WERI-Rb-1 (cell line): ENCODE measurements around the gene MSLN.
A peak's percentile ranks its signal among the peaks of the same experiment; 100 is the strongest.

Experiments used
- DNase-seq: peaks from one replicate; pipeline ENCODE4 v3.0.0-alpha.2; 2020
- H3K27ac ChIP-seq: fragments of 250-450 bp; sonication (Bioruptor Pico); 2 replicates; pipeline ENCODE4 v1.5.1; 2020; ENCODE audit warnings: mild to moderate bottlenecking, moderate library complexity
- H3K27me3 ChIP-seq: fragments of 250-450 bp; sonication (Bioruptor Pico); 2 replicates; pipeline ENCODE4 v1.5.1; 2021; ENCODE audit warnings: mild to moderate bottlenecking, low read depth, moderate library complexity; ENCODE audit not compliant: insufficient read depth, severe bottlenecking
- H3K36me3 ChIP-seq: fragments of 250-450 bp; sonication (Bioruptor Pico); 2 replicates; pipeline ENCODE4 v1.5.1; 2020; ENCODE audit warnings: mild to moderate bottlenecking, moderate library complexity
- H3K4me3 ChIP-seq: 2 replicates; pipeline ENCODE4 v1.5.1; 2011; ENCODE audit warnings: low read depth, mild to moderate bottlenecking, control low read depth, low read length
- H3K9me3 ChIP-seq: fragments of 250-450 bp; sonication (Bioruptor Pico); 2 replicates; pipeline ENCODE4 v1.5.1; 2021; ENCODE audit warnings: mild to moderate bottlenecking, moderate library complexity; ENCODE audit not compliant: severe bottlenecking
- CTCF ChIP-seq: IDR thresholded peaks from 2 replicates; pipeline ENCODE4 v1.5.1; 2011; ENCODE audit warnings: low read depth, mild to moderate bottlenecking, control low read depth, inconsistent platforms, low read length

MSLN gene

DNA sequence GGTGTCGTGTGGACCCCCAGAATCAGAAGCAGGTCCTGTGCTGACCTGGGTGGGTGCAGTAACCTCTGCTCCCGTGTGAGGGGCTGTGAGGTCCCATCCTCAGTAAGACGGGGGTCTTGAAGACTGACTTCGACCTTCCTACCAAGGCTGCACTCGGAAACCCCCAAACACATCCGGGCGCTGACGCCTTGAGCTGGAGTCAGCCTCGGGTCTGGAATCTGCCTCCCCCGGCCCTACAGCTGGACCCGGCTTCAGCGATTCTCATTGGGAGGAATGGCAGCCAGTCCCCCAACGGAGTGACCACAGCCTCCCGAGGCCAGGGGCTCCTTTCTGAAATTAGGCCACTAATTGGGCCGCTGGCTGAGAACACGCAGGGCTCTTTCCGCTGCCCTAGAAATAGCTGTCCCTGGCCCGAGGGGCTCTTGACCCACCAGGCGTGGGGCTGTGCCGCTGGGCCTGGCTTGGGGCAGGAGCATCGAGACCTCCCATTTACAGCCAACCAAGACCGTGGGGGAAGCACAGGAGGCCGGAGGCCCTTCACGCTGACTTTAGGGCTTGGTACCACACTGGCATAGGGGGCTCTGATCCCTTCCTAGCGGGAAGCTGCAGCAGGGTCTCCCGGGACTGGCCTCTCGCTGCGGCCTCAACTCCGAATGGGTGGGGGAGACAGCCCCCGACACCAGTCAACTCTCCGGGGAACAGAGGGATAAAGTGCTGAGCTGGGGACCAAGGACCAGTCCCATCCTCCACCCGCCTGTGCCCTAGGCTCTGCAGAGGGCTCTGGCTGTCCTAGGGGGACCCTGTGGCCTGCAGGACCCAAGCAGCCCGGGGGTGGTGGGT is 42.6 kb downstream of the MSLN start:
- Histone ChIP-seq H3K9me3 (no peaks in the 10 kb centered on the region), H3K4me3 (no peak overlapping the region), H3K27ac (no peak overlapping the region), H3K36me3 (0 out of 2 replicates have a peak, but pooled peaks cover 2% of the 10 kb centered on the region), H3K27me3 (no peaks in the 10 kb centered on the region)
- TF ChIP-seq CTCF, result no peak
- DNase-seq, result no peak

DNA sequence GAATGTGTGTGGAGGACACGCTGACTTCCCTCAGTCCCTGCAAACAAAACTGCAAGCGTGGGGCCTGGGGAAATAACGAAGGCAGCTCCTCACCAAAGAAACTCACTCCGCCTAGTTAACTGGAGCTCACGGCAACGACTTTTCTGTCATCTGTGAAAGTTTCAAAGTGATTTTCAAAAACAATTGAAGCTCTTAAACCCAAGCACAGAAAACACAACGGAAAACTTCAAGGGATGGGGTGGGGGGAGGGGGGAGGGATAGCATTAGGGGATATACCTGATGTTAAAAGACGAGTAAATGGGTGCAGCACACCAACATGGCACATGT is 43.2 kb downstream of the MSLN start:
- TF ChIP-seq CTCF, result no peak
- no peaks in the 10 kb centered on the region for H3K9me3 ChIP-seq
- 0 out of 2 replicates have a peak, but pooled peaks cover 1% of the 10 kb centered on the region for H3K36me3 ChIP-seq
- no peak overlapping the region for H3K4me3 ChIP-seq
- DNase-seq, result no peak
- H3K27ac ChIP-seq, result no peak overlapping the region
- no peaks in the 10 kb centered on the region for H3K27me3 ChIP-seq

GRCh38 chr16:804193-805048 is 43.9 kb downstream of the MSLN start:
- no peak overlapping the region for H3K27ac ChIP-seq
- no peaks in the 10 kb centered on the region for H3K27me3 ChIP-seq
- no peak overlapping the region for H3K4me3 ChIP-seq
- H3K36me3 ChIP-seq, result no peaks in the 10 kb centered on the region
- no peak for DNase-seq
- no peaks in the 10 kb centered on the region for H3K9me3 ChIP-seq
- no peak for TF ChIP-seq CTCF

DNA sequence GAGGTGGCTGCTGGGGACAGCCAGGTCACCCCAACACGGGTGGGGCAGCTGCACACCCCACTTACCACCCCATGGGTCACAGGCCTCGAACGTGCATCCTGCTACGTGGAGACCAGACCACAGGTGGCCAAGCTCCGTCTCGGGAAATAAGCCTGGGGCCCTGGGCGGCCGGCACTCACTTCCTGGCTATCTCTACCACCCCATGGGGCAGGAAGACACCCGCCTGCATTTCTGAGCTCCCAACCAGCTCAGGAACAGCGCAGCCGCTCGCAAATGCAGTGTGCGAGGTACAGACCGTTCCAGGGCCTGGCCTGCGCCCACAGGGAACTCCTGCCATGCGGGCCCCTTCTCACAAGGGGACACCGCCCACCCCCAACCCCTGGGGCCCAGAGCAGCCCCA is 44.9 kb downstream of the MSLN start:
- H3K27me3 ChIP-seq, result no peaks in the 10 kb centered on the region
- H3K27ac ChIP-seq, result no peak overlapping the region
- no peaks in the 10 kb centered on the region for H3K36me3 ChIP-seq
- no peak for TF ChIP-seq CTCF
- no peak overlapping the region for H3K4me3 ChIP-seq
- no peak for DNase-seq
- no peaks in the 10 kb centered on the region for H3K9me3 ChIP-seq

- H3K27me3 ChIP-seq, result no peaks in the 10 kb centered on the region
- no peaks in the 10 kb centered on the region for H3K36me3 ChIP-seq
- no peak for TF ChIP-seq CTCF
- peak overlapping the region; percentile 92 for H3K27ac ChIP-seq
- H3K4me3 ChIP-seq, result peak overlapping the region; percentile 63
- DNase-seq, result peak; percentile 94
- H3K9me3 ChIP-seq, result no peaks in the 10 kb centered on the region
These were observed 47.0 kb downstream of the MSLN start for GRCh38 chr16:807347-808084.
